Kidney (tissue), 14 donors: Measurements from ENCODE around the gene ADARB1. TPM values are rescaled to one million over a fixed set of nuclear protein-coding genes. Genes with fewer than 3 reads are reported as not detected.

Source experiments
- DNase-seq, 5 donors: peaks; one replicate each; pipeline ENCODE4 v3.0.0-alpha.2; 2013 to 2020
- FAIRE-seq: peaks from 2 replicates; lab custom pipeline; 2012; peaks lifted over from hg19 to GRCh38; lab: Jason Lieb, UNC
- H3K27ac ChIP-seq, 2 donors: one replicate each; pipeline ENCODE4 v1.7.0; 2013; ENCODE audit warnings: low read depth in 2 of 2, low read length in 2 of 2, inconsistent platforms in 1 of 2
- H3K27me3 ChIP-seq: one replicate; pipeline ENCODE4 v1.7.1; 2013; ENCODE audit warnings: low read length, inconsistent platforms; ENCODE audit not compliant: control insufficient read depth, insufficient read depth
- H3K36me3 ChIP-seq, 3 donors: one replicate each; pipeline versions ENCODE4 v1.7.0 to v1.7.1; 2013; ENCODE audit warnings: low read length in 3 of 3, control low read depth in 1 of 3, inconsistent platforms in 1 of 3; ENCODE audit not compliant: insufficient read depth in 3 of 3, control insufficient read depth in 2 of 3
- H3K4me1 ChIP-seq, 3 donors: one replicate each; pipeline versions ENCODE4 v1.7.0 to v1.7.1; 2013; ENCODE audit warnings: low read length in 3 of 3, inconsistent platforms in 1 of 3, low read depth in 1 of 3; ENCODE audit not compliant: control insufficient read depth in 2 of 3, insufficient read depth in 2 of 3
- H3K4me3 ChIP-seq, 3 donors: one replicate each; pipeline versions ENCODE4 v1.7.0 to v1.8.1; 2013; ENCODE audit warnings: low read length in 3 of 3, control low read depth in 1 of 3, inconsistent platforms in 1 of 3
- H3K9ac ChIP-seq, 3 donors: one replicate each; pipeline versions ENCODE4 v1.7.0 to v1.7.1; 2013; ENCODE audit warnings: low read length in 3 of 3, control low read depth in 1 of 3, inconsistent platforms in 1 of 3
- H3K9me3 ChIP-seq, 3 donors: one replicate each; pipeline versions ENCODE4 v1.7.0 to v1.7.1; 2013; ENCODE audit warnings: low read length in 3 of 3, control low read depth in 1 of 3, inconsistent platforms in 1 of 3; ENCODE audit not compliant: control insufficient read depth in 2 of 3, insufficient read depth in 1 of 3
- intact Hi-C: fragments of 100-400 bp; cut with DNase I; formaldehyde crosslinking; loops from one replicate; pipeline ENCODE4 v1.11.1; 2022
- polyA plus RNA-seq: library from polyadenylated mRNA; stranded (reverse); fragments of 350-450 nt; fragmentation: Illumina TruSeq; extraction: RNeasy Lipid Tissue Mini Kit (QIAGEN cat#74804); gene quantifications from one replicate; pipeline ENCODE4 v1.2.3, GENCODE V29; 2014; ENCODE audit warnings: low read depth, low replicate concordance; ENCODE audit not compliant: insufficient read depth
- total RNA-seq: library from RNA; stranded (reverse); fragmentation: NEBNext Ultra II Directional; extraction: Animal tissue kit (Norgen Biotek cat#: 25700); gene quantifications from one replicate; pipeline ENCODE4 v1.2.1, GENCODE V29; 2021
- TF ChIP-seq, protein P1 (sequence below): IDR thresholded peaks from 3 replicates; pipeline ENCODE4 v1.5.1; 2012; ENCODE audit warnings: mild to moderate bottlenecking, moderate library complexity, borderline replicate concordance; ENCODE audit not compliant: insufficient read depth; ENCODE audit errors: extremely low read depth
- donor health status: control.
- donor health status: control.
- donor health status: control.
- donor health status: control.
- donor health status: control.
- donor health status: DM: yes; HTN: yes; CAD: no.
- donor health status: Normal renal cell carcinoma (clear cell type).

Gene ADARB1
- total and polyA plus RNA-seq, 2 donors from 2014 or later: 6.7 to 34.9 TPM

- Histone ChIP-seq H3K9me3 (peaks cover 2 to 17% (median 3%) of the 10 kb centered on the region in 3 donors), H3K36me3 (peaks cover 3 to 15% (median 10%) of the 10 kb centered on the region in 3 donors), H3K27ac (no peak overlapping the region), H3K27me3 (no peaks in the 10 kb centered on the region), H3K9ac (no peak overlapping the region), H3K4me1 (no peaks in the 10 kb centered on the region), H3K4me3 (no peak overlapping the region)
- intact Hi-C loops: no loop called here
- FAIRE-seq (no peak), DNase-seq (no peak)
- TF ChIP-seq, protein P1, sequence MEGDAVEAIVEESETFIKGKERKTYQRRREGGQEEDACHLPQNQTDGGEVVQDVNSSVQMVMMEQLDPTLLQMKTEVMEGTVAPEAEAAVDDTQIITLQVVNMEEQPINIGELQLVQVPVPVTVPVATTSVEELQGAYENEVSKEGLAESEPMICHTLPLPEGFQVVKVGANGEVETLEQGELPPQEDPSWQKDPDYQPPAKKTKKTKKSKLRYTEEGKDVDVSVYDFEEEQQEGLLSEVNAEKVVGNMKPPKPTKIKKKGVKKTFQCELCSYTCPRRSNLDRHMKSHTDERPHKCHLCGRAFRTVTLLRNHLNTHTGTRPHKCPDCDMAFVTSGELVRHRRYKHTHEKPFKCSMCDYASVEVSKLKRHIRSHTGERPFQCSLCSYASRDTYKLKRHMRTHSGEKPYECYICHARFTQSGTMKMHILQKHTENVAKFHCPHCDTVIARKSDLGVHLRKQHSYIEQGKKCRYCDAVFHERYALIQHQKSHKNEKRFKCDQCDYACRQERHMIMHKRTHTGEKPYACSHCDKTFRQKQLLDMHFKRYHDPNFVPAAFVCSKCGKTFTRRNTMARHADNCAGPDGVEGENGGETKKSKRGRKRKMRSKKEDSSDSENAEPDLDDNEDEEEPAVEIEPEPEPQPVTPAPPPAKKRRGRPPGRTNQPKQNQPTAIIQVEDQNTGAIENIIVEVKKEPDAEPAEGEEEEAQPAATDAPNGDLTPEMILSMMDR: no peak
These were observed 112.3 kb downstream of the ADARB1 start for GRCh38 chr21:45186709-45187108.

DNA sequence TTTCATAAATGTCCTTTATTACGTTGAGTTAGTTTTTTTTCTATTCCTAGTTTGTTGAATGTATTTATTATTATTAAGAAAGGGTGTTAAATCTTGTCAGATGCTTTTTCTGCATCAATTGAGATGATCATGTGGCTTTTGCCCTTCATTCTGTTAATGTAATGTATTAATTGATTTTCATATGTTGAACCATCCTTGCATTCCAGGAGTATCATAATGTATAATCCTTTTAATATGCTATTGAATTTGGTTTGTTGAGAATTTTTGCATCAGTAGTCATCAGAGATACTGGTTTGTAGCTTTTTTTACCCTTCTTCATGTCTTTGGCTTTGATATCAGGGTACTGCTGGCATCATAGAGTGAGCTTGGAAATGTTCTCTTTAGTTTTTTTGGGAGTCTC, 113.3 kb downstream of the ADARB1 start:
- FAIRE-seq: no peak
- Histone ChIP-seq H3K36me3 (peaks cover 3 to 11% (median 8%) of the 10 kb centered on the region in 3 donors), H3K27ac (no peak overlapping the region)

DNA sequence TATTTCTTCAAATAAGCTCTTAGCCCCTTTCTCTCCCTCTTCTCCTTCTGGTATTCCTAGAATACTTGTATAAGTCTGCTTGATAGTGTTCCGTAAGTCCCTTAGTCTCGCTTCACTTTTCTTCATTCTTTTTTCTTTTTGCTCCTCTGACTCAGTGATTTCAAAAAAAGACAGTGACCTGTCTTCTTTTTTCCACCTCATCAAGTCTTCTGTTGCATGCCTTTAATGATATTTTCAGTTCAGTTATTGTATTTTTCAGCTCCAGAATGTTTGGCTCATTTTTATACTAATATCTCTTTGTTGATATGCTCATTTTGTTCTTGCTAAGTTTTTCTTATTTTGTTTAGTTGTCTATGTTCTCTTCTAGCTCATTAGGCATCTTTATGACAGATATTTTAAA, 115.6 kb downstream of the ADARB1 start:
- Histone ChIP-seq H3K36me3 (peaks cover 3 to 11% (median 8%) of the 10 kb centered on the region in 3 donors), H3K27me3 (no peaks in the 10 kb centered on the region), H3K9me3 (peaks cover 2 to 17% (median 3%) of the 10 kb centered on the region in 3 donors), H3K4me3 (no peak overlapping the region), H3K9ac (no peak overlapping the region), H3K4me1 (no peaks in the 10 kb centered on the region), H3K27ac (no peak overlapping the region)
- intact Hi-C loops: no loop called here
- no peak for FAIRE-seq
- no peak for DNase-seq
- TF ChIP-seq, protein P1: no peak

More for the DNA sequence above, 113.3 kb downstream of the ADARB1 start:
- Histone ChIP-seq H3K27me3 (no peaks in the 10 kb centered on the region), H3K9ac (no peak overlapping the region), H3K4me1 (no peaks in the 10 kb centered on the region), H3K9me3 (peaks cover 2 to 17% (median 3%) of the 10 kb centered on the region in 3 donors), H3K4me3 (no peak overlapping the region)
- no peak for DNase-seq
- TF ChIP-seq, protein P1: no peak
- intact Hi-C loops: no loop called here

DNA sequence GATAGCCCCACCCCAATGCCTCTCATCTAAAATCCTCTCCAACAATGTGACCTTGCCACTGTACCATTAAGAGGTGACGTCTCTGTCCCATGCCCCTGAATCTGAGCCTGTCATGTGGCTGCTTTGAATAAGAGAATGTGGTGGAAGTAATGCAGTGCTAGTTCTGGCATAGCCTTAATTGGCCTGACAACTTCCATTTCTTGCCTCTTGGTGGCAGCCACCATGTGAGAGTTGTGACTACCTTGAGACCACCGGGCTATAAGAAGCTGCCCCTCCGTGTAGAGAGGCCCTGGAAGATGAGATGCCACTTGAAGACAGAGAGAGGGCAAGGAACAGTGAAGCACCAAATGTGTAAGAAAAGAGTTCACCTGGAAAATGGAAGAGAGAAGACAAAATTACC, 118.0 kb downstream of the ADARB1 start:
- Histone ChIP-seq H3K4me1 (no peaks in the 10 kb centered on the region), H3K9ac (no peak overlapping the region), H3K27me3 (no peaks in the 10 kb centered on the region), H3K9me3 (peaks cover 0 to 5% (median 3%) of the 10 kb centered on the region in 3 donors), H3K4me3 (no peak overlapping the region), H3K27ac (no peak overlapping the region), H3K36me3 (no peaks in the 10 kb centered on the region)
- intact Hi-C loops: no loop called here
- TF ChIP-seq, protein P1: no peak
- FAIRE-seq: no peak
- DNase-seq: no peak
